HL-60 (cell line): ENCODE results near the gene MELK.
A peak's percentile ranks its signal among the peaks of the same experiment; 100 is the strongest.
"Not testable (repeated sequence)": the region's sequence is repeated elsewhere in the genome, so short reads cannot be mapped to it uniquely, and the experiment has no call there.

Source experiments
- DNase-seq, 2 experiments: peaks; one replicate each; pipeline ENCODE4 v3.0.0-alpha.2; 2010 to 2020; ENCODE audit warnings: low read depth in 1 of 2, low spot score in 1 of 2
- H3K27ac ChIP-seq: fragments of 250-450 bp; sonication (Bioruptor Pico); replicated peaks from 2 replicates; pipeline ENCODE4 v1.5.1; 2020; ENCODE audit warnings: mild to moderate bottlenecking, moderate library complexity
- H3K27me3 ChIP-seq: fragments of 250-450 bp; sonication (Bioruptor Pico); 2 replicates; pipeline ENCODE4 v1.5.1; 2021; ENCODE audit warnings: mild to moderate bottlenecking, moderate library complexity; ENCODE audit not compliant: insufficient read depth, poor library complexity, severe bottlenecking
- H3K4me3 ChIP-seq: replicated peaks from 2 replicates; pipeline ENCODE4 v1.5.1; 2011; ENCODE audit warnings: mild to moderate bottlenecking, control low read depth, low read length; ENCODE audit not compliant: insufficient read depth
- CTCF ChIP-seq: IDR thresholded peaks from one replicate; pipeline ENCODE4 v1.5.1; 2011; ENCODE audit warnings: low read length, control low read depth, inconsistent platforms; ENCODE audit not compliant: insufficient read depth
- GABPA ChIP-seq: IDR thresholded peaks from 2 replicates; pipeline ENCODE4 v1.6.1; 2012; ENCODE audit warnings: low read depth
- POLR2AphosphoS5 ChIP-seq: IDR thresholded peaks from 2 replicates; pipeline ENCODE4 v1.6.1; 2012; ENCODE audit warnings: low read depth
- REST ChIP-seq: IDR thresholded peaks from 2 replicates; pipeline ENCODE4 v1.6.1; 2012; ENCODE audit warnings: low read depth; ENCODE audit not compliant: insufficient replicate concordance
- SPI1 ChIP-seq: IDR thresholded peaks from 2 replicates; pipeline ENCODE4 v1.6.1; 2012; ENCODE audit warnings: low read depth, mild to moderate bottlenecking, borderline replicate concordance
- long read RNA-seq: library from polyadenylated mRNA; unstranded; transcript quantifications from one replicate; pipeline ENCODE4 v2.0.0, GENCODE V29; 2020

Gene MELK
- long read RNA-seq, transcript MELK-210 (17 exons, 2,400 nt): minor isoform, 20 of 209 reads
- long read RNA-seq, transcript MELK-207 (17 exons, 2,342 nt): minor isoform, 18 of 209 reads
- long read RNA-seq, transcript MELK-201 (18 exons, 2,485 nt): major isoform, 31 of 209 reads
- long read RNA-seq, partial matches to known transcripts: 6 of 209 reads
- long read RNA-seq, other reads (novel, unspliced or antisense): 123 of 209 reads

GRCh38 chr9:36572515-36573418 lies at the start of gene MELK:
Gene MELK, plus strand, starts transcription at chr9:36572895. Its CDS starts 8,787 bp downstream, at chr9:36581682.
- H3K27ac ChIP-seq: peak within 1 kb of the TSS; percentile 74

GRCh38 chr9:36530224-36530623 lies 42.5 kb upstream of the MELK start:
- DNase-seq: no peak
- no peaks in the 10 kb centered on the region for H3K27me3 ChIP-seq
- no peak overlapping the region for H3K27ac ChIP-seq
- no peak overlapping the region for H3K4me3 ChIP-seq
- no peak for TF ChIP-seq REST
- TF ChIP-seq POLR2AphosphoS5: no peak
- no peak for TF ChIP-seq SPI1
- TF ChIP-seq CTCF: no peak

More at GRCh38 chr9:36572515-36573418, at the start of gene MELK:
- TF ChIP-seq GABPA (peak; percentile 78), REST (no peak), CTCF (no peak), SPI1 (peak; percentile 38; the same call in 1 of the 2 replicates), POLR2AphosphoS5 (peak; percentile 84)
- no peaks in the 10 kb centered on the region for H3K27me3 ChIP-seq
- H3K4me3 ChIP-seq: peak within 1 kb of the TSS; percentile 100
- DNase-seq: peak; percentile 63 to 80

GRCh38 chr9:36532353-36532752 lies 40.3 kb upstream of the MELK start:
- no peak overlapping the region for H3K4me3 ChIP-seq
- no peak overlapping the region for H3K27ac ChIP-seq
- no peak for TF ChIP-seq GABPA
- H3K27me3 ChIP-seq: no peaks in the 10 kb centered on the region
- no peak for DNase-seq

- not testable (repeated sequence) for H3K4me3 ChIP-seq, H3K27ac ChIP-seq, H3K27me3 ChIP-seq, DNase-seq
Measured at GRCh38 chr9:36533726-36534125, 39.0 kb upstream of the MELK start.
